Frontal cortex (tissue), 4 donors: ENCODE results near the gene AP1AR. TPM values are rescaled to one million over a fixed set of nuclear protein-coding genes. Genes with fewer than 3 reads are reported as not detected.

Source experiments
- DNase-seq, 2 donors: peaks; one replicate each; pipeline ENCODE4 v3.0.0; 2012; ENCODE audit warnings: low spot score in 2 of 2
- FAIRE-seq: peaks from 2 replicates; lab custom pipeline; 2012; peaks lifted over from hg19 to GRCh38; lab: Jason Lieb, UNC
- total RNA-seq: library from RNA; depleted of rRNA; stranded (reverse); fragments of >200 nt; gene quantifications from one replicate; pipeline ENCODE4 v1.2.3, GENCODE V29; 2014
- donor health status: control.
- donor health status: control.
- donor health status: control.

AP1AR gene
- total RNA-seq, 1 donor from 2014 or later: 119 TPM

GRCh38 chr4:112219826-112220366, 11.7 kb upstream of the AP1AR start:
- DNase-seq: no peak
- no peak for FAIRE-seq

- FAIRE-seq (no peak), DNase-seq (no peak)
Measured at GRCh38 chr4:112222219-112222955, 9.2 kb upstream of the AP1AR start.

GRCh38 chr4:112225157-112225556, 6.4 kb upstream of the AP1AR start:
- no peak for FAIRE-seq
- no peak for DNase-seq

GRCh38 chr4:112230879-112231778, 458 bp upstream of the AP1AR start:
- FAIRE-seq (no peak), DNase-seq (peak; percentile 92 to 93)

- DNase-seq (peak in 1 of 2 donors; percentile 58), FAIRE-seq (peak; percentile 97)
Measured at GRCh38 chr4:112234952-112235609, 3.5 kb downstream of the AP1AR start.

GRCh38 chr4:112236040-112236439, 4.5 kb downstream of the AP1AR start:
- DNase-seq (no peak), FAIRE-seq (no peak)

GRCh38 chr4:112238833-112239232, 7.2 kb downstream of the AP1AR start:
- FAIRE-seq (no peak), DNase-seq (no peak)

- FAIRE-seq (no peak), DNase-seq (no peak)
Measured at GRCh38 chr4:112245383-112245782, 13.8 kb downstream of the AP1AR start.

- no peak for FAIRE-seq
- no peak for DNase-seq
Measured at GRCh38 chr4:112247021-112247420, 15.4 kb downstream of the AP1AR start.

- FAIRE-seq: no peak
- no peak for DNase-seq
Measured at GRCh38 chr4:112251019-112251643, 19.5 kb downstream of the AP1AR start.

- FAIRE-seq: no peak
- no peak for DNase-seq
Measured at GRCh38 chr4:112252234-112252633, 20.6 kb downstream of the AP1AR start.

GRCh38 chr4:112253382-112254000, 21.9 kb downstream of the AP1AR start:
- FAIRE-seq (no peak), DNase-seq (no peak)

GRCh38 chr4:112257098-112257497, 25.5 kb downstream of the AP1AR start:
- FAIRE-seq (no peak), DNase-seq (no peak)

- peak; percentile 61 for FAIRE-seq
- no peak for DNase-seq
Measured at GRCh38 chr4:112266823-112267222, 35.2 kb downstream of the AP1AR start.

- peak; percentile 23 for FAIRE-seq
Measured at GRCh38 chr4:112270051-112270450, 38.5 kb downstream of the AP1AR start.

GRCh38 chr4:112270640-112271421, 39.2 kb downstream of the AP1AR start:
- DNase-seq (no peak), FAIRE-seq (no peak)

More at GRCh38 chr4:112270051-112270450, 38.5 kb downstream of the AP1AR start:
- no peak for DNase-seq

- FAIRE-seq: no peak
- DNase-seq: no peak
Measured at GRCh38 chr4:112272292-112272691, 40.7 kb downstream of the AP1AR start.

GRCh38 chr4:112274959-112275358, 43.4 kb downstream of the AP1AR start:
- no peak for DNase-seq
- FAIRE-seq: no peak

GRCh38 chr4:112276113-112276512, 44.5 kb downstream of the AP1AR start:
- DNase-seq (no peak), FAIRE-seq (no peak)
